CD4-positive, alpha-beta T cell treated with Interleukin-6 at 100 ng/mL for 8 hours (primary cell): ENCODE data around the gene SLC52A3.
"Not testable (repeated sequence)": the region's sequence is repeated elsewhere in the genome, so short reads cannot be mapped to it uniquely, and the experiment has no call there.

Source experiments
- DNase-seq: peaks from one replicate; pipeline ENCODE4 v3.0.0-alpha.2; 2020; ENCODE audit warnings: mixed read lengths, low spot score

SLC52A3 gene

GRCh38 chr20:728256-728944, 39.9 kb downstream of the SLC52A3 start:
- DNase-seq = no peak

GRCh38 chr20:726160-726559, 42.1 kb downstream of the SLC52A3 start:
- no peak for DNase-seq

GRCh38 chr20:725491-725890, 42.8 kb downstream of the SLC52A3 start:
- DNase-seq = no peak

GRCh38 chr20:724797-725196, 43.5 kb downstream of the SLC52A3 start:
- DNase-seq = not testable (repeated sequence)

GRCh38 chr20:723756-724155, 44.5 kb downstream of the SLC52A3 start:
- no peak for DNase-seq

GRCh38 chr20:722822-723644, 45.3 kb downstream of the SLC52A3 start:
- no peak for DNase-seq

GRCh38 chr20:721876-722275, 46.4 kb downstream of the SLC52A3 start:
- no peak for DNase-seq

- DNase-seq = no peak
These were observed 48.5 kb downstream of the SLC52A3 start for GRCh38 chr20:719816-720215.

GRCh38 chr20:719068-719467, 49.2 kb downstream of the SLC52A3 start:
- no peak for DNase-seq

GRCh38 chr20:717832-718231, 50.5 kb downstream of the SLC52A3 start:
- no peak for DNase-seq

GRCh38 chr20:717271-717670, 51.0 kb downstream of the SLC52A3 start:
- DNase-seq = no peak

- no peak for DNase-seq
These were observed 53.8 kb downstream of the SLC52A3 start for GRCh38 chr20:714453-714852.

GRCh38 chr20:711576-711975, 56.7 kb downstream of the SLC52A3 start:
- no peak for DNase-seq

- DNase-seq = no peak
These were observed 57.4 kb downstream of the SLC52A3 start for GRCh38 chr20:710780-711450.
